Sigmoid colon (tissue), 3 donors: Measurements from ENCODE around the gene SATL1.

Experiments used
- POLR2A ChIP-seq, 2 donors: fragments of 450-650 bp; IDR thresholded peaks; one replicate each; pipeline ENCODE4 v1.6.1; 2016; ENCODE audit warnings: antibody characterized with exemption in 2 of 2, mild to moderate bottlenecking in 2 of 2, moderate library complexity in 2 of 2
- TF ChIP-seq, protein P1 (sequence below), 4 experiments: fragments of 450-650 bp in 3 of 4; fragments of 200-600 bp in 1 of 4; IDR thresholded peaks; one replicate each; pipeline ENCODE4 v1.5.1; 2016 to 2019; ENCODE audit warnings: antibody characterized with exemption in 4 of 4, mild to moderate bottlenecking in 3 of 4, moderate library complexity in 2 of 4

DNA sequence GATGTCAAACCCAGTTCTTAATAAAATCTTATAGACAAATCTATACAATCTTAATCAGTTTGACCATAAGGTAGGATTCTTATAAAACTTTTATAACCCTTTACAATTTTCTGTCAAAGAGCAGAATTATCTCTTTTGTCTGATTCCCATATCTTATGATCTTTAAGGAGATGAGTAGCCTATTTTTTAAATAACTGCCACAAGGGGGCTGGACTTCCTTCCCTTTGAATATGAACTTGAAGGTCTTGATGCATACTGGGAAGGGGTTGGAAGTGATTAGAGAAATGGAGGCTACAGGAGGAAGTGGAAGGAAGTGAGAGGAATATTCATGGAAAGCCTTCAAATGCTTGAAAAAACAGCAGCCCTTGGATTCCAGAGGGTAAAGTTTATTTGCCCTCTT, 128.8 kb downstream of the SATL1 start:
- TF ChIP-seq, protein P1, sequence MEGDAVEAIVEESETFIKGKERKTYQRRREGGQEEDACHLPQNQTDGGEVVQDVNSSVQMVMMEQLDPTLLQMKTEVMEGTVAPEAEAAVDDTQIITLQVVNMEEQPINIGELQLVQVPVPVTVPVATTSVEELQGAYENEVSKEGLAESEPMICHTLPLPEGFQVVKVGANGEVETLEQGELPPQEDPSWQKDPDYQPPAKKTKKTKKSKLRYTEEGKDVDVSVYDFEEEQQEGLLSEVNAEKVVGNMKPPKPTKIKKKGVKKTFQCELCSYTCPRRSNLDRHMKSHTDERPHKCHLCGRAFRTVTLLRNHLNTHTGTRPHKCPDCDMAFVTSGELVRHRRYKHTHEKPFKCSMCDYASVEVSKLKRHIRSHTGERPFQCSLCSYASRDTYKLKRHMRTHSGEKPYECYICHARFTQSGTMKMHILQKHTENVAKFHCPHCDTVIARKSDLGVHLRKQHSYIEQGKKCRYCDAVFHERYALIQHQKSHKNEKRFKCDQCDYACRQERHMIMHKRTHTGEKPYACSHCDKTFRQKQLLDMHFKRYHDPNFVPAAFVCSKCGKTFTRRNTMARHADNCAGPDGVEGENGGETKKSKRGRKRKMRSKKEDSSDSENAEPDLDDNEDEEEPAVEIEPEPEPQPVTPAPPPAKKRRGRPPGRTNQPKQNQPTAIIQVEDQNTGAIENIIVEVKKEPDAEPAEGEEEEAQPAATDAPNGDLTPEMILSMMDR (IDR thresholded peaks at IDR 0.05), result no peak
- TF ChIP-seq POLR2A (IDR thresholded peaks at IDR 0.05), result no peak
